Keratinocyte (primary cell): ENCODE data around the gene KRT9.

Experiments
- EZH2 ChIP-seq: IDR thresholded peaks from one replicate; pipeline ENCODE4 v1.6.1; 2012; ENCODE audit warnings: inconsistent platforms, mild to moderate bottlenecking, low read length, moderate library complexity
- TF ChIP-seq, protein P1 (sequence below), 3 experiments: IDR thresholded peaks in 1 of 3; conservative IDR thresholded peaks in 1 of 3; optimal IDR thresholded peaks in 1 of 3; 2 replicates in 2 of 3; 3 replicates in 1 of 3; pipeline versions ENCODE3 to v1.5.1; 2011; ENCODE audit warnings: low read length in 3 of 3, mild to moderate bottlenecking in 3 of 3, moderate library complexity in 2 of 3, control low read depth in 1 of 3, inconsistent platforms in 1 of 3; ENCODE audit not compliant: insufficient read depth in 2 of 3; ENCODE audit errors: extremely low read depth in 1 of 3

DNA sequence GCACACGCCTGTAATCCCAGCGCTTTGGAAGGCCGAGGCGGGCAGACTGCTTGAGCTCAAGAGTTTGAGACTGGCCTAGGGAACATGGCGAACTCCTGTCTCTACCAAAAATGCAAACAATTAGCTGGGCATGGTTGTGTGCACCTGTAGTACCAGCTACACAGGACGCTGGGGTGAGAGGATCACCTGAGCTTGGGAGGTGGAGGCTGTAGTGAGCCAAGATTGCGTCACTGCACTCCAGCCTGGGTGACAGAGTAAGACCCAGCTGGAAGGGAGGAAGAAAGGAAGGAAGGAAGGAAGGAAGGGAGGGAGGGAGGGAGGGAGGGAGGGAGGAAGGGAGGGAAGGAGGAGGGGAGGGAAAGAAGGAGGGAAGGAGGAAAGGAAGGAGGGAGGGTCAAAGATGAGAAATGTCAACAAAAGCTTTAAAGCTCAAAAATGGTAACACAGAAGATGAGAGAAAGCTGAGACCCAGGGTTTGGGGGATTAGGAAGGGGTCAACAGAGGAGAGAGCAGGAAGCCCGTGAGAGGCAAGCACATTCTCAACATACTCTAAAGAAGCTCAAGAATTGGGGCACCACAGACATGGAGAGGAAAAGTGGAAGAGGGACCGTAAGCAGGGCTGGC, 38.8 kb downstream of the KRT9 start:
- TF ChIP-seq, protein P1, sequence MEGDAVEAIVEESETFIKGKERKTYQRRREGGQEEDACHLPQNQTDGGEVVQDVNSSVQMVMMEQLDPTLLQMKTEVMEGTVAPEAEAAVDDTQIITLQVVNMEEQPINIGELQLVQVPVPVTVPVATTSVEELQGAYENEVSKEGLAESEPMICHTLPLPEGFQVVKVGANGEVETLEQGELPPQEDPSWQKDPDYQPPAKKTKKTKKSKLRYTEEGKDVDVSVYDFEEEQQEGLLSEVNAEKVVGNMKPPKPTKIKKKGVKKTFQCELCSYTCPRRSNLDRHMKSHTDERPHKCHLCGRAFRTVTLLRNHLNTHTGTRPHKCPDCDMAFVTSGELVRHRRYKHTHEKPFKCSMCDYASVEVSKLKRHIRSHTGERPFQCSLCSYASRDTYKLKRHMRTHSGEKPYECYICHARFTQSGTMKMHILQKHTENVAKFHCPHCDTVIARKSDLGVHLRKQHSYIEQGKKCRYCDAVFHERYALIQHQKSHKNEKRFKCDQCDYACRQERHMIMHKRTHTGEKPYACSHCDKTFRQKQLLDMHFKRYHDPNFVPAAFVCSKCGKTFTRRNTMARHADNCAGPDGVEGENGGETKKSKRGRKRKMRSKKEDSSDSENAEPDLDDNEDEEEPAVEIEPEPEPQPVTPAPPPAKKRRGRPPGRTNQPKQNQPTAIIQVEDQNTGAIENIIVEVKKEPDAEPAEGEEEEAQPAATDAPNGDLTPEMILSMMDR (optimal IDR thresholded peaks at IDR 0.05 in 1 of 3, IDR thresholded peaks at IDR 0.05 in 1 of 3, conservative IDR thresholded peaks at IDR 0.05 in 1 of 3; ENCODE audit: extremely low read depth in 1 of 3, insufficient read depth in 2 of 3, low read length in 3 of 3) = no peak
- TF ChIP-seq EZH2 = no peak
